Non-pigmented ciliary epithelial cell (primary cell): Measurements from ENCODE around the gene SLC35A3.
"Not testable (repeated sequence)": the region's sequence is repeated elsewhere in the genome, so short reads cannot be mapped to it uniquely, and the experiment has no call there.

Experiments
- DNase-seq: peaks from one replicate; pipeline ENCODE4 v3.0.0-alpha.2; 2010; ENCODE audit warnings: low read depth

SLC35A3 gene

GRCh38 chr1:100036718-100037655 lies 67.2 kb downstream of the SLC35A3 start:
- no peak for DNase-seq

DNA sequence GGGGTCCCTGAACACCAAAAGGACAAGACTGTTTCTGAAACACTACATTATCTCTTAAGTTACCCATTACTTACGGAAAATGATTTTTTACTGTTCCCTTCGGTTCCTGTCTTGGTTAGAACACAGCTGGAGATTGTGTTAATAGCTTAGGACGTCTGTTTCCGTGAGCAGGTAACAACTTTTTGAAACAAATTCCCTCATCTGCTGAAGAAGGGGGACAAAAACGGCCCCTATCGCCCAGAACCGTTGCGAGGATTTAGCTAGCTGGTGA lies 67.8 kb downstream of the SLC35A3 start:
- DNase-seq, result no peak

DNA sequence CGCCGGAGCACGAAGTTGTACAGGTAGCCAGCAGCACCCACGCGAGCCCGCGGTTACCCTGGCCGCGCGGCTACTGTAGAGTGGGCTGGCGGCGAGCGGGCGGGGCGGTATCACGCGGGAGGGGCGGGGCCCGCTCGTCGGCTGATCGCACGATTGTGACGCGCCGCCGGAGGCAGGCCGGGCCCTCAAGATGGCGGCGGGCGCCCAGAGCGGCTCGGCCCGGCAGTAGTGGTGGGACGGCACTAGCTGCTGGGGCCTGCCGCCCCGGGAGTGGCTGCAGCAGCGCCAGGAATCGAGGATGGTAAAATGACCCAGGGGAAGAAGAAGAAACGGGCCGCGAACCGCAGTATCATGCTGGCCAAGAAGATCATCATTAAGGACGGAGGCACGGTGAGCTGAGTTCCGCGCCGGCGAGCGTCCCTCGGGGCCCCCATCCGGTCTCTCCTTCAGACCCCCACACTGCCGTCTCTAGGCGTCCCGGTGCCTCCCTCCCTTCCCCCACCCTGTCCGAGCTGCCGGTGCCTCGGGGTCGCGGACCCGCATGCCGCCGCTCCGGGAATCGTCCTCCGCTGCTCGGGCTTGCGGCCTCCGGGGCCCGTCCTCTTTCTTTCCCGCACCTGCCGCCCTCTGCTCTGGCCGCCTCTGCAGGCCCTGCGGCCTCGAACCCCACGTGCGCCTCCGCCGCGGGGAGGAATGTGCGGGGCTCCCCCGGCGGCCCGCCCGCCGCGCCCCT lies 68.3 kb downstream of the SLC35A3 start:
- DNase-seq, result no peak

DNA sequence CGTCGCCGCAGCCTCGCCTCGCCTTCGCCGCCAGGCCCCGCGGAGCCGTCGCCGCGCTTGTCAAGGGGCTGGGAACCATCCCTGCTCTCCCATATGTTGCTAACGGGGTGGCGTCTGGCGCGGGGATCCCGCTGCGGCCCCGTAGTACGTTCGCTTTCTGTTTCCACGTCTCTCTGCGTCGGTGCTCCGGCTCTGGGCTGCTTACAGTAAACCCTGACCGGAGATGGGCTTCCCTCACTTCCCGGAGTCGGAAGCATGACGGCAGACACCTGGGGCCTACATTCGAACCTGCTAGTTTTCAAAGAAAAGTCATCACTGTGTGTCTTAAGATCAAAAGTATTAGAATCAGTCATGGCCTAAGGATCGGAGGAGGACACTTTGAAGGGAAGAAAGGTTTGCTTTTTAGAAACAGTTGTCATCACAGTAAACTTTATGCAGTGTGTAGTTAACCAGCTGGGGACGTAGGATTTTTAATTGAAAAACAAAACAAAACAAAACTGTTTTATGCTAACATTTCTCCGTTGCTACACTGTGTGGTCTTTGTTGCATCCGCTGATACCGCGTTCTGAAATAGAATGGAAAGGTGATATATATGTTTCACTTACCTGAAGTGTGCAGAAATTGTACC lies 69.0 kb downstream of the SLC35A3 start:
- DNase-seq, result no peak

DNA sequence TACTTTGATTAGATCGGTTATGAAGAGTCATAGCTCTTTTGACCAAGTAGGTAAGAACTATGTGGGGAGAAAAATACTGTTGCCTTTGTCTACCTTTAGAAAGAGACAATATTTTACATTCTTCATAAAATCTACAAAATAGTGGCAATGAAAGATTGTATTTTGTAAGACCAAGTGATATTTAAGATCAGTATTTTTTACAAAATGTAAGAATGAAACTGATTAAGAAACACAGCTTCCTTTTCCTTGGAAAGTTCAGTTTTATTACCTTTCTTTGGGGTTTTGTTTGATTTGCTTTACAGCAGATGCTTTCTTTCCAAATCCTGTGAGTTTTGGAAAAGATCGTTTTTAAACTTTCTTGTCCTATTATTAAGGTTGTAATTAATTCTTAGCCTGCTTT lies 69.8 kb downstream of the SLC35A3 start:
- DNase-seq, result no peak

DNA sequence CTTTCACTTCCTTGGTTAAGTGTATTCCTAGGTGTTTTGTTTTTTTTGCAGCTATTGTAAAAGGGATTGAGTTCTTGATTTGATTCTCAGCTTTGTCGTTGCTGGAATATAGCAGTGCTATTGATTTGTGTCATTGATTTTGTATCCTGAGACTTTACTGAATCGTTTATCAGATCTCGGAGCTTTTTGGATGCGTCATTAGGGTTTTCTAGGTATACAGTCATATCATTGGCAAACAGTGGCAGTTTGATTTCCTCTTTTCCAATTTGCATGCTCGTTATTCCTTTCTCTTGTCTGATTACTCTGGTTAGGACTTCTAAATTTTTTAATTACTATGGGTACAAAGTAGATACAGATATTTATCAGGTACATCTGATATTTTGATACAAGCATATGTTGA lies 75.4 kb downstream of the SLC35A3 start:
- DNase-seq, result no peak

DNA sequence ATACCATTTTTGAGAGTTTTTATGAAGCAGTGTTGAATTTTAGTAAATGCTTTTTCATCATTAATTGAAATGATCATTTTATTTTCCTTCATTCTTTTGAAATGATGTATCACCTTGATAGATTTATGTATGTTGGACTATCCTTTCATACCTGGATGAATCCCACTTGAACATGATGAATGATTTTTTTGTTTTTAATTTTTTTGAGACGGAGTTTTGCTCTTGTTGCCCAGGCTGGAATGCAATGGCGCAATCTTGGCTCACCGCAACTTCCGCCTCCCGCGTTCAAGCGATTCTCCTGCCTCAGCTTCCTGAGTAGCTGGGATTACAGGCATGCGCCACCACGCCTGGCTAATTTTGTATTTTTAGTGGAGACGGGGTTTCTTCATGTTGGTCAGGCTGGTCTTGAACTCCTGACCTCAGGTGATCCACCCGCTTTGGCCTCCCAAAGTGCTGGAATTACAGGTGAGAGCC lies 77.5 kb downstream of the SLC35A3 start:
- DNase-seq, result not testable (repeated sequence)

DNA sequence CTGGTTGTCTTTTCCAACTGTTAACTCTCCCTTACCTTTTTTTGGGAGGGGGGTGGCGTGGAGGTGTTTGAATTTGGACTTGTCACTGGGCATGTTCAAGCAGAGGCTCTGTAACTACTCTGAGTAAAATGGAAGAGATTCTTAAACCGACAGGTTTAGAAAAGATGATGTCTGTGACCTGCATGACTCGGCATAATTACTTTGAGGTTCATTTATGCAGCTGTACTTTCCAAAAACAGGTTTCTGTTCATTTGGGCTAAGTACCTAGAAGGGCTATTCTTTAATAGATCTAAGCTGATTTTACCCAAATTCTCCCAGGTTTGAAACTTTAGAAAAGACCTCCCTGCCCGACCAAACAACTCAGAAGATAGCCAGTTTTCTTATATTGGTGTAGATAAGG lies 80.3 kb downstream of the SLC35A3 start:
- no peak for DNase-seq

DNA sequence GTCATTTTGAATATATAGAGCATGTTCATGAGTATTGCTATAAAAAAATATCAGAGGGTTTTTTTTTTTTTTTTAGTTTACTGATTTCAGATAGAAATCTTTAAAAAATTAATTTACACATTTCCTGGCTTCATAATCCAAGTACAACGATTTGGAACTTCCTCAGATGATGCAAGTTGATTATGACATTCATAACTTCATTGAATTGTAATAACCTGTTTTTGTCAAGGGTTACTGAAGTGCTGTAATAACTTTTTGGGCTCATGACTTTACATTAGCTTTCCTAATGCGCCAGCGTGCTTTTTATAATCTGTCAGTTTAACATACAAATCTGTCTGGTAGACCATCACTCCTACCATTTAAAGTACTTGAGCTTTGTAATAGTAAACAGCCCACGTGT lies 81.6 kb downstream of the SLC35A3 start:
- no peak for DNase-seq

GRCh38 chr1:100051893-100052292 lies 82.1 kb downstream of the SLC35A3 start:
- DNase-seq, result no peak

DNA sequence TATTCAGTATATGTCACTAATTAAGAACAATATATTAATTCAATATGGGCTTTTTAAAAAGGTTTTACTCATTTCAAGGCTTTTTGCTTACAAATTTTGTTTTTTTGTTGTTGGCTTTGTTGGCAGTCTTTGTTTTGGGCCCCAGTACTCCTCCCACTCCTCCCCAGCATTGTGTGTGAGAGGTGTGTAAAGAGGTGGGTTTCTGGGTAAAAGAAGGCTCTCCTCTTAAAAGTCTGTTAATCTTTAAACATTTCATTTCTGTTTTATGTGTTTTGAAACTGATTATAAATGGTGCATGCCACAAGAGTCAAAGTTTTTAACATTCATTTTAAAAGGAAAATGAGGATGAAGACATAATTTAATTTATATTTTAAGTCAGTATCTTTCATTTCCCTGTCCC lies 83.3 kb downstream of the SLC35A3 start:
- no peak for DNase-seq

DNA sequence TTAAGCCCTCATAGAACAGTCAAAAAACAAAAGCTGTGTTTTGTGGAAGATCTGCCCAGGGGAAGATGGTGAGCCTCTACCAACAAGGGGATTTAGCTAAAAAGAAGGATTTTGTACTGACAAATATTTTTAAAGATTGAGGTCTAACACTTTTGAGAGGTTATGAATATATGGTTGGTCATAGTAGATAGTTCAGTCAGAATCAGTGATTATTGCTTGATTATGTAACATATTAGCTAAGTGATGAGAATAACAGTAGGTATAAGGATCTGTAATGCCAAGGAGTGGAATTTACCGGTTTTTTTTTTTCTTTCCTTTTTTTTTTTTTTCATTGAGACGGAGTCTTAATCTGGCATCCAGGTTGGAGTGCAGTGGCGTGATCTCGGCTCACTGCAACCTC lies 83.9 kb downstream of the SLC35A3 start:
- DNase-seq, result no peak

DNA sequence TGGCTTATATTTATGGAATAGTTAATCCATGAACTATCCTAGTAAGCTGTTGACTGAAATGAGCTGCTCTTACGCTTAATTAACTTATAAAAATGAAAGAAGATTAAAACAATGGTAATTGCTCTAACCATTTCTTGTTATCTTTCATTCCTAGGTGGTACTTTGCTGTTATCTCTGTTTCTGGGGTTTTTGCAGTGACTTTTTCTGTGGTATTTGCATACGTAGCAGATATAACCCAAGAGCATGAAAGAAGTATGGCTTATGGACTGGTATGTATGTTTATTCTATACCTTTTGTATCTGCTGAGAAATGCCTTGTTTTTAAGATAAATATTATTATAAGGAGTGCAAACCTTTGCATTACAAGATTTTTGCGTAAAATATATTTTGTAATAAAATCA lies 91.9 kb downstream of the SLC35A3 start:
- DNase-seq, result no peak

DNA sequence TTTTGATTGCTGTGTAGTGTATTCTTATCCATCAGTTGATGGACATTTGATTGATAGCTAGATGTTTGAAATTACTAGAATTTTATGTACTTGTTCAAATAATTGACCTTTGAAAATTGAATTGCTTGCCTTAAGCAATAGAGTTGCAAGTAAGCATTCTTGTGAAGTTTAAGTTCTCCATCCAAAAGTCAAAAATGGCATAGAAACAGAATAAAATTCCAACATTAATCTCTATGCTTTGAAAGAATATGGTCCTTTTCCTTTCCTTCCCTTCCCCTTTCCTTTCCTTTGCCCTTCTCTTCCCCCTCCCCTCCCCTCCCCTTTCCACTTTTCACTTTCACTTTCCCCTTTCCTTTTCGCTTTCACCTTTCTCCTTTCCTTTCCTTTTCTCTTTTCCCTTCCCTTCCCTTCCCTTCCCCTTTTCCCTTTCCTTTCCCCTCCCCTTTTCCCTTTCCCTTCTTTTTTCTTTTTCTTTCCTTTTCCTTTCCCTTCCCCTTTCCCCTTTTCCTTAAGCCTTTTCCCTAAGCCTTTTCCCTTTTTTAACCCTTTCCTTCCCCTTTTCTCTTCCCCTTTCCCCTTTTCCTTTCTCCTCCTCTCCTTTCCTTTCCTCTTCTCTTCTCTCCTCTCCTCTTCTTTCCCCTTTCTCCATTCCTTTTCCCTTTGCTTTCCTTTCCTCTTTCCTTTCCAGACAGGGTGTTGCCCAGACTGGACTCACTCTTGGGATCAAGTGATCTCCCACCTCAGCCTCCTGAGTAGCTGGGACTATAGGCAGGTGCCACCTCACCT lies 95.6 kb downstream of the SLC35A3 start:
- no peak for DNase-seq

GRCh38 chr1:100065969-100066227 lies 96.1 kb downstream of the SLC35A3 start:
- DNase-seq, result no peak

DNA sequence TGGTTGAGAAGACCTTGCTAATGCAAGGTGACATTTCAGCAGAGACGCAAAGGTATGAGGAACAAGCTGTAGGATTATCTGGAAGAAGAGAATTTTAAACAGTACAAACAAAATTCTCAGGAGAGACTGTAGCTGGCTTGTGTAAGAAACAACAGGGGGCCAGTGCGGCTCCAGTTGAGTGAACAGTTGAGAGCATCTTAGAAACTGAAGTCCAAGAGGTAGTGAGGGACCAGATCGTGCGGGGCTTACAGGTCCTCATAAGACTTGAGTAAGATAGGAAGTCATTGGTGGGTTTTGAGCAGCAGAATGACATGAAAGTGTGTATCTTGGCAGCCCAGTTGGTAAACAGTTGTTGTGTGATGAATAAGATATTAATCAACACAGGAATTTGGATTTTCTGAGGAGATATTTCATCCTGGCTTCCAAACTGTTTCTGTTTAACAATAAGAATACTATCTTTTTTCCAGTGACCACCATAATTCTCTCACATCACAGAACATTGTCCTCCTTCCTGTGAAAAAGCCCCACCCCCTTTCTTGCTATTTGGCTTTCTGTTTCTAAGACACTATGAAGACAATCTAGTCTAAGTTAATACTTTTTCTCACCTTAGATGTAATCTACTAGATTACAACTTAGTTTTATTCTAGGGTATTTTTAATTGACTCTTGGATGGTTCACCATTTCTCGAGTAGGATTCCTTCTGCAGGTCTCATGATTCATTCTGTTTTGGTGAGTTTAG lies 100.6 kb downstream of the SLC35A3 start:
- DNase-seq, result no peak

GRCh38 chr1:100073531-100073930 lies 103.7 kb downstream of the SLC35A3 start:
- DNase-seq, result no peak

- DNase-seq, result no peak
Observed at GRCh38 chr1:100074604-100075395, 105.0 kb downstream of the SLC35A3 start.

DNA sequence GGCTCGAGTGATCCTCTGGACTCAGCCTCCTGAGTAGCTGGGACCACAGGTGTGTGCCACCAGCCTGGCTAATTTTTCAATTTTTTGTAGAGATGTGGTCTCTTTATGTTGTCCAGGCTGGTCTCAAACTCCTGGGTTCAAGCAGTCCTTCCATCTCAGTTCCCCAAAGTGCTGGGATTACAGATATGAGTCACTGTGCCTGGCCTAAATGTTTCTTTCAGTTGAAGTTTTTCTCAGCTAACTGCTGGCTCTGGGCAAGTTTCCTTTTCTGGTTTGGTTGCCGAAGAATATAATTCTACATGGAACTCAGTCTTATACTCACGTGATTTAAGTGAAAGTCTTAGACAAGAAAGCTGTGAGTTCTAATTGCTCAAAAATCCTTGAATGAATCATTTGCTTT lies 106.0 kb downstream of the SLC35A3 start:
- DNase-seq, result no peak

DNA sequence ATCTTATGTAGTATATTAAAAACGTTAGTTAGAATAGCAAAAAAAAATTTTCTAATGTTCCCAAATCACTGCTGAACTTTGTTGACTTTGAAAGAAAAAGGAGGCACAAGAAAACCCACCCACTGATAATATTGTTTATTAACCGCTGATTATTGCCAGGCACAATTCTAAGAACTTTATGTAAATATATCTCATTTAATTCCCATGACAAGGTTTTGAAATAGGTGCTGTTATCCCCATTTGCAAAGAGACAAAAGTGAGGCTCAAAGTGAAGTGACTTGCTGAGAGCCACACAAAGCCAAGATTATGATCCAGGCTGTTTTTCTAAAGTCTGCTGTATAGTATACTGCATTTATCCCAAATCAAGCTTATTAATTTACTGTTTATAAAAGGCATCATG lies 106.5 kb downstream of the SLC35A3 start:
- DNase-seq, result no peak

DNA sequence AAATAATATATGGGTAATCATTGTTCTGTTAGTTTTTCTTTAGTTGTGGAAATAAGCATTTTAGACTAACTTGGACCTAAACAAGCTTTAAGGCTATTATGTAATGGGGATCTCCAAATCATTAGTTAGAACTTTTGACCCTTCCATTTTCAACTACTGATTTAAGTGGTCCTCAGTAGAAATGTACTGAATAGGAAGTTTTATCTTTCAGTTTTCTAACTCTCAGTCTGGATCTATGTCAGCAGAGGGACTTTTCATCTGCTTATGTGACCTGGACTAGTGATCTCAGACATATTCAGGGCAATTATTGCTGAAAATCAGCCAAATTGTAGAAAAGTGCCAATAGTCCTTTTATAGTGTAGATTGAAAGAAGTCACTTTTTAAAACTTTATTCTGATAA lies 106.9 kb downstream of the SLC35A3 start:
- DNase-seq, result no peak
